SK-N-SH treated with all-trans-retinoic acid at 6 μM for 48 hours (cell line): ENCODE results near the gene RFPL2.

Source experiments
- ATAC-seq: fragments of 200-7000 bp; cut with Tn5 transposase; 3 replicates; pipeline ENCODE4 v1.9.1; 2020; ENCODE audit warnings: mild to moderate bottlenecking, moderate library complexity
- ARNTL ChIP-seq: fragments of 450-650 bp; formaldehyde crosslinking; IDR thresholded peaks from 2 replicates; pipeline ENCODE4 v1.5.0; 2020; ENCODE audit warnings: low read depth, mild to moderate bottlenecking, moderate library complexity, borderline replicate concordance
- CSDC2 ChIP-seq: fragments of 250-450 bp; sonication (Bioruptor Pico); IDR thresholded peaks from 2 replicates; pipeline ENCODE4 v1.5.0; 2020; ENCODE audit warnings: mild to moderate bottlenecking, moderate library complexity
- GLIS3 ChIP-seq: fragments of 250-450 bp; sonication (Bioruptor Pico); IDR thresholded peaks from 2 replicates; pipeline ENCODE4 v1.5.0; 2020; ENCODE audit warnings: mild to moderate bottlenecking, moderate library complexity
- ISL1 ChIP-seq: fragments of 250-450 bp; sonication (Bioruptor Pico); IDR thresholded peaks from 2 replicates; pipeline ENCODE4 v2.1.2; 2022; ENCODE audit warnings: mild to moderate bottlenecking, moderate library complexity
- OSR1 ChIP-seq: fragments of 250-450 bp; sonication (Bioruptor Pico); IDR thresholded peaks from 2 replicates; pipeline ENCODE4 v1.8.0; 2022; ENCODE audit warnings: moderate library complexity, mild to moderate bottlenecking, inconsistent platforms
- TCF4 ChIP-seq: fragments of 250-450 bp; sonication (Bioruptor Pico); IDR thresholded peaks from 2 replicates; pipeline ENCODE4 v1.8.0; 2021; ENCODE audit warnings: mild to moderate bottlenecking, moderate library complexity, borderline replicate concordance
- ZFP30 ChIP-seq: fragments of 450-650 bp; formaldehyde crosslinking; IDR thresholded peaks from 2 replicates; pipeline ENCODE4 v1.5.0; 2022; ENCODE audit warnings: mild to moderate bottlenecking, moderate library complexity
- ZNF565 ChIP-seq: fragments of 450-650 bp; formaldehyde crosslinking; conservative IDR thresholded peaks from 2 replicates; pipeline ENCODE4 v1.5.0; 2020; ENCODE audit warnings: low read depth, mild to moderate bottlenecking, moderate library complexity
- ZNF70 ChIP-seq: fragments of 450-650 bp; formaldehyde crosslinking; IDR thresholded peaks from 2 replicates; pipeline ENCODE4 v1.5.0; 2020; ENCODE audit warnings: mild to moderate bottlenecking, moderate library complexity
- ZNF8 ChIP-seq: fragments of 450-650 bp; formaldehyde crosslinking; IDR thresholded peaks from 2 replicates; pipeline ENCODE4 v1.5.0; 2020; ENCODE audit warnings: mild to moderate bottlenecking, moderate library complexity
- TF ChIP-seq, protein P1 (sequence below): fragments of 250-450 bp; sonication (Bioruptor Pico); IDR thresholded peaks from 2 replicates; pipeline ENCODE4 v1.5.1; 2021; ENCODE audit warnings: mild to moderate bottlenecking, moderate library complexity
- TF ChIP-seq, protein P2 (sequence below): fragments of 250-450 bp; sonication (Bioruptor Pico); IDR thresholded peaks from 2 replicates; pipeline ENCODE4 v1.5.1; 2020; ENCODE audit warnings: low read depth, mild to moderate bottlenecking, moderate library complexity
- TF ChIP-seq, protein P3 (sequence below): fragments of 250-450 bp; sonication (Bioruptor Pico); IDR thresholded peaks from 2 replicates; pipeline ENCODE4 v1.5.0; 2020; ENCODE audit warnings: mild to moderate bottlenecking, moderate library complexity
- TF ChIP-seq, protein P4 (sequence below): fragments of 250-450 bp; sonication (Bioruptor Pico); IDR thresholded peaks from 2 replicates; pipeline ENCODE4 v1.8.0; 2021; ENCODE audit warnings: low read depth, mild to moderate bottlenecking, moderate library complexity, borderline replicate concordance

The RFPL2 gene

DNA sequence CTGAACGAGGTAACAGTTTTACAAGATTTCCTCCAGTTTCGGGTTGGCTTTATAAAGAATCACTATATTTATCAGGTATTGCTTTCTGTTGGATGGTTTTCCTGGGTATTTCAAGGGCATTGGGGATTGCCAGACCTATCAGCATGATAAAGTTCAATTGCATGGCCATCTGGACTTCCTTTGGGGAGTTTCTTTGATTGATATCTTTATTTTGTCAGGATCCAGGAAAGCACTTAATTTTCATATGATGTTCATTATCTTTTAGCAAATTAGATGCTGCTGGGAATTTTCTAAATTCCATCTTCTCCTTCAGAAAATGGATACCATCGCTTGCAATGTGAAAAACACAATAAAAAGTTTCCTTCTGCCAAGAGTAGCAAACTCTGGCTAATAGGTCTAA is 21.2 kb downstream of the RFPL2 start:
- ATAC-seq: no peak
- TF ChIP-seq, protein P1, sequence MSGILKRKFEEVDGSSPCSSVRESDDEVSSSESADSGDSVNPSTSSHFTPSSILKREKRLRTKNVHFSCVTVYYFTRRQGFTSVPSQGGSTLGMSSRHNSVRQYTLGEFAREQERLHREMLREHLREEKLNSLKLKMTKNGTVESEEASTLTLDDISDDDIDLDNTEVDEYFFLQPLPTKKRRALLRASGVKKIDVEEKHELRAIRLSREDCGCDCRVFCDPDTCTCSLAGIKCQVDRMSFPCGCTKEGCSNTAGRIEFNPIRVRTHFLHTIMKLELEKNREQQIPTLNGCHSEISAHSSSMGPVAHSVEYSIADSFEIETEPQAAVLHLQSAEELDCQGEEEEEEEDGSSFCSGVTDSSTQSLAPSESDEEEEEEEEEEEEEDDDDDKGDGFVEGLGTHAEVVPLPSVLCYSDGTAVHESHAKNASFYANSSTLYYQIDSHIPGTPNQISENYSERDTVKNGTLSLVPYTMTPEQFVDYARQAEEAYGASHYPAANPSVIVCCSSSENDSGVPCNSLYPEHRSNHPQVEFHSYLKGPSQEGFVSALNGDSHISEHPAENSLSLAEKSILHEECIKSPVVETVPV: no peak
- no peak for TF ChIP-seq ZNF8 (CRISPR knock-in tag)
- no peak for TF ChIP-seq ZFP30 (CRISPR knock-in tag)
- TF ChIP-seq, protein P2, sequence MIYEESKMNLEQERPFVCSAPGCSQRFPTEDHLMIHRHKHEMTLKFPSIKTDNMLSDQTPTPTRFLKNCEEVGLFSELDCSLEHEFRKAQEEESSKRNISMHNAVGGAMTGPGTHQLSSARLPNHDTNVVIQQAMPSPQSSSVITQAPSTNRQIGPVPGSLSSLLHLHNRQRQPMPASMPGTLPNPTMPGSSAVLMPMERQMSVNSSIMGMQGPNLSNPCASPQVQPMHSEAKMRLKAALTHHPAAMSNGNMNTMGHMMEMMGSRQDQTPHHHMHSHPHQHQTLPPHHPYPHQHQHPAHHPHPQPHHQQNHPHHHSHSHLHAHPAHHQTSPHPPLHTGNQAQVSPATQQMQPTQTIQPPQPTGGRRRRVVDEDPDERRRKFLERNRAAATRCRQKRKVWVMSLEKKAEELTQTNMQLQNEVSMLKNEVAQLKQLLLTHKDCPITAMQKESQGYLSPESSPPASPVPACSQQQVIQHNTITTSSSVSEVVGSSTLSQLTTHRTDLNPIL: no peak
- TF ChIP-seq, protein P3, sequence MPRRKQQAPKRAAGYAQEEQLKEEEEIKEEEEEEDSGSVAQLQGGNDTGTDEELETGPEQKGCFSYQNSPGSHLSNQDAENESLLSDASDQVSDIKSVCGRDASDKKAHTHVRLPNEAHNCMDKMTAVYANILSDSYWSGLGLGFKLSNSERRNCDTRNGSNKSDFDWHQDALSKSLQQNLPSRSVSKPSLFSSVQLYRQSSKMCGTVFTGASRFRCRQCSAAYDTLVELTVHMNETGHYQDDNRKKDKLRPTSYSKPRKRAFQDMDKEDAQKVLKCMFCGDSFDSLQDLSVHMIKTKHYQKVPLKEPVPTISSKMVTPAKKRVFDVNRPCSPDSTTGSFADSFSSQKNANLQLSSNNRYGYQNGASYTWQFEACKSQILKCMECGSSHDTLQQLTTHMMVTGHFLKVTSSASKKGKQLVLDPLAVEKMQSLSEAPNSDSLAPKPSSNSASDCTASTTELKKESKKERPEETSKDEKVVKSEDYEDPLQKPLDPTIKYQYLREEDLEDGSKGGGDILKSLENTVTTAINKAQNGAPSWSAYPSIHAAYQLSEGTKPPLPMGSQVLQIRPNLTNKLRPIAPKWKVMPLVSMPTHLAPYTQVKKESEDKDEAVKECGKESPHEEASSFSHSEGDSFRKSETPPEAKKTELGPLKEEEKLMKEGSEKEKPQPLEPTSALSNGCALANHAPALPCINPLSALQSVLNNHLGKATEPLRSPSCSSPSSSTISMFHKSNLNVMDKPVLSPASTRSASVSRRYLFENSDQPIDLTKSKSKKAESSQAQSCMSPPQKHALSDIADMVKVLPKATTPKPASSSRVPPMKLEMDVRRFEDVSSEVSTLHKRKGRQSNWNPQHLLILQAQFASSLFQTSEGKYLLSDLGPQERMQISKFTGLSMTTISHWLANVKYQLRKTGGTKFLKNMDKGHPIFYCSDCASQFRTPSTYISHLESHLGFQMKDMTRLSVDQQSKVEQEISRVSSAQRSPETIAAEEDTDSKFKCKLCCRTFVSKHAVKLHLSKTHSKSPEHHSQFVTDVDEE (CRISPR knock-in tag): no peak
- peak; percentile 61 for TF ChIP-seq ISL1
- peak; percentile 90 for TF ChIP-seq TCF4

DNA sequence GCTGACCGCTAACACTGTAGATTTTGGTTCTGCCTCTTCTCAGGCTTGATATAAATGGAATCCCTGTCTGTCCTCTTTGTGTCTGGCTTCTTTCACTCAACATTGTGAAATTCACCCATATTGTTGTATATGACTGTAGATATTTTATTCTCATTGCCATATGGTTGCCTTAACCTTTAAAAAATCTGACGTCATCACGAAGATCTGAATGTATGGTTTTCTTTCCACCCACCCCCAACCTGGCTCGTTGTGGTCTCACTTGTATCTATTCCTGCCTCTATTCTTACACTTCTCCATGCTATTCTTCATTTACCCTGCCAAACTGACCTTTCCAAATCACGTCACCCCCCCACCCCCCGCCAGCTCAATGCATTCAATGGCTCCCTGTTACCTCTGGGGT is 23.8 kb downstream of the RFPL2 start:
- TF ChIP-seq, protein P2: no peak
- TF ChIP-seq ZNF70 (CRISPR knock-in tag) (no peak), ZNF565 (CRISPR knock-in tag) (no peak), OSR1 (no peak), GLIS3 (no peak), ARNTL (no peak)
- TF ChIP-seq, protein P4, sequence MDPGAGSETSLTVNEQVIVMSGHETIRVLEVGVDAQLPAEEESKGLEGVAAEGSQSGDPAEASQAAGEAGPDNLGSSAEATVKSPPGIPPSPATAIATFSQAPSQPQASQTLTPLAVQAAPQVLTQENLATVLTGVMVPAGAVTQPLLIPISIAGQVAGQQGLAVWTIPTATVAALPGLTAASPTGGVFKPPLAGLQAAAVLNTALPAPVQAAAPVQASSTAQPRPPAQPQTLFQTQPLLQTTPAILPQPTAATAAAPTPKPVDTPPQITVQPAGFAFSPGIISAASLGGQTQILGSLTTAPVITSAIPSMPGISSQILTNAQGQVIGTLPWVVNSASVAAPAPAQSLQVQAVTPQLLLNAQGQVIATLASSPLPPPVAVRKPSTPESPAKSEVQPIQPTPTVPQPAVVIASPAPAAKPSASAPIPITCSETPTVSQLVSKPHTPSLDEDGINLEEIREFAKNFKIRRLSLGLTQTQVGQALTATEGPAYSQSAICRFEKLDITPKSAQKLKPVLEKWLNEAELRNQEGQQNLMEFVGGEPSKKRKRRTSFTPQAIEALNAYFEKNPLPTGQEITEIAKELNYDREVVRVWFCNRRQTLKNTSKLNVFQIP (CRISPR knock-in tag): no peak
- TF ChIP-seq, protein P3 (CRISPR knock-in tag): no peak

DNA sequence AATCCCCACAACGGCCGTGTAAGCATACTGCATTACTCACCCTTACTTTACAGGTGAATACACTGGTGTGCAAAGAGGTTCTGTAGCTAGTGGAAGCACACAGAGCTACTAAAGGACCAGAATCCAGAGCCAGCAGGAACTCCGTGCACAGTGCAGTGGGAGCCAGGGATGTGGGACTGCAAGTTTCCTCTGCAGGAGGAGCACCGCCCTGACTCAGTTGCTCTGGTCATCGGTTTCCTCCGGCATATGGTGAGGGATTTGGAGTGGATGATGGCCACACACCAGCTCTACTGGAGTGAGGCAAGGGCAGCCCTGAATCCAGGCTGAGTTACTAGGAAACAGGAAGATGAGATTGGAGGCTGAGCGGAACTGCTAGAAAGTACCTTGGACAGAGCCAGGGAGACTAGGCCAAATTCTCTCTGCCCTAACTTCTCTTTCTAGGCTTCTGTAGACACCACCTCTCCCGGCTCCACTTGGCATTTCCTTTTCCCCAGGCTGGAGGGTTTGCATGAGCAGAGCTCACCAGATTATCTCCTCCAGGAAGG is 27.6 kb downstream of the RFPL2 start:
- TF ChIP-seq, protein P2: no peak
- TF ChIP-seq CSDC2: no peak
- no peak for ATAC-seq

More for the DNA sequence above, 23.8 kb downstream of the RFPL2 start:
- ATAC-seq: no peak
